Left ventricle myocardium inferior (tissue), 1 donor: ENCODE results near the gene DCAF7. TPM values are rescaled to one million over a fixed set of nuclear protein-coding genes. Genes with fewer than 3 reads are reported as not detected.
A peak's percentile ranks its signal among the peaks of the same experiment; 100 is the strongest.

Experiments
- DNase-seq: peaks from one replicate; pipeline ENCODE4 v3.0.0-alpha.2; 2020
- H3K27ac ChIP-seq: fragments of 200-600 bp; replicated peaks from 2 replicates; pipeline ENCODE4 v1.8.0; 2021
- H3K27me3 ChIP-seq: fragments of 200-600 bp; 2 replicates; pipeline ENCODE4 v1.8.0; 2021; ENCODE audit warnings: low read depth
- H3K36me3 ChIP-seq: fragments of 200-600 bp; 2 replicates; pipeline ENCODE4 v1.8.0; 2021
- H3K4me1 ChIP-seq: fragments of 200-600 bp; 2 replicates; pipeline ENCODE4 v1.8.0; 2021
- H3K4me3 ChIP-seq: fragments of 200-600 bp; 2 replicates; pipeline ENCODE4 v1.8.0; 2021; ENCODE audit warnings: mild to moderate bottlenecking, moderate library complexity
- H3K9me3 ChIP-seq: fragments of 200-600 bp; replicated peaks from 2 replicates; pipeline ENCODE4 v1.8.0; 2021
- intact Hi-C: fragments of 100-400 bp; cut with micrococcal nuclease; formaldehyde crosslinking; loops from one replicate; pipeline ENCODE4 v1.11.0; 2022
- total RNA-seq: library from RNA; stranded (reverse); fragmentation: NEBNext Ultra II Directional; extraction: Animal tissue kit (Norgen Biotek cat#: 25700); gene quantifications from one replicate; pipeline ENCODE4 v1.2.1, GENCODE V29; 2021
- TF ChIP-seq, protein P1 (sequence below): fragments of 200-600 bp; IDR thresholded peaks from 2 replicates; pipeline ENCODE4 v1.8.0; 2021; ENCODE audit warnings: antibody characterized with exemption, mild to moderate bottlenecking, borderline replicate concordance
- donor health status: DM: no; HTN: yes; CAD: no; lungs with severe emphysema.

DCAF7 gene
- total RNA-seq, 1 donor from 2014 or later = 45.7 TPM

DNA sequence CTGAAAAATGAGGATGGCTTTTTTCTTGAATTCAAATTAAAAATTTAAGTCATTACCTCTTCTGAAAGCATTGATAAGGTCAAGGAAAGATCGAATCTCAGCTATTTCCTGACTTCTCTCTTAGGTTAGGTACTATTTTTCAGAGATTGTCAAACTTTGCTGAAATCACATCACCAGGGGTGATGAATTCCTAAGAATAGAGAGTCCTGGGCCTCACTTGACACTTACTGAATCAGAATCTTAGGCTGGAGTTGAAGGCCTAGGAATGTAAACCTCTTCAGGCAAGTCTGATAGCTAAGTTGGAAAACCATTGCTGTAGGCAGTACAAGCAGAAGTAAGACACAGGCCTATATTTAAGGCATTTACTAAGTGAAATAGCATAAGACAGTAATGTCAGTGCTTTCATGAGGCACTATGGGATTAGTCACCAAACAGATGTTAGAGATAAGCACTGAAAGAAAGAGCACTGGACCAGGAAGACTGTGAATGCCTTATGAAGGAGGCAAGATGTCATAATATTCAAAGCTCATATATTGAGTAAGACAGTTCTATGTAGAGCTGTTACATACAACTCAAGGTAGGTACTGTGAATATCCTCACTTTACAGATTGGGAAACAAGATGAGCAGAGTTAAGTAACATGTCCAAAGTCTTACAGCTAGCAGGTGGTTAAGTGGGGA lies 21.5 kb downstream of the DCAF7 start:
- intact Hi-C loops = no loop called here
- H3K9me3 ChIP-seq = no peaks in the 10 kb centered on the region
- DNase-seq = no peak
- H3K4me1 ChIP-seq = peaks cover 16% of the 10 kb centered on the region
- TF ChIP-seq, protein P1, sequence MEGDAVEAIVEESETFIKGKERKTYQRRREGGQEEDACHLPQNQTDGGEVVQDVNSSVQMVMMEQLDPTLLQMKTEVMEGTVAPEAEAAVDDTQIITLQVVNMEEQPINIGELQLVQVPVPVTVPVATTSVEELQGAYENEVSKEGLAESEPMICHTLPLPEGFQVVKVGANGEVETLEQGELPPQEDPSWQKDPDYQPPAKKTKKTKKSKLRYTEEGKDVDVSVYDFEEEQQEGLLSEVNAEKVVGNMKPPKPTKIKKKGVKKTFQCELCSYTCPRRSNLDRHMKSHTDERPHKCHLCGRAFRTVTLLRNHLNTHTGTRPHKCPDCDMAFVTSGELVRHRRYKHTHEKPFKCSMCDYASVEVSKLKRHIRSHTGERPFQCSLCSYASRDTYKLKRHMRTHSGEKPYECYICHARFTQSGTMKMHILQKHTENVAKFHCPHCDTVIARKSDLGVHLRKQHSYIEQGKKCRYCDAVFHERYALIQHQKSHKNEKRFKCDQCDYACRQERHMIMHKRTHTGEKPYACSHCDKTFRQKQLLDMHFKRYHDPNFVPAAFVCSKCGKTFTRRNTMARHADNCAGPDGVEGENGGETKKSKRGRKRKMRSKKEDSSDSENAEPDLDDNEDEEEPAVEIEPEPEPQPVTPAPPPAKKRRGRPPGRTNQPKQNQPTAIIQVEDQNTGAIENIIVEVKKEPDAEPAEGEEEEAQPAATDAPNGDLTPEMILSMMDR = no peak
- H3K27ac ChIP-seq = no peak overlapping the region
- H3K27me3 ChIP-seq = no peaks in the 10 kb centered on the region
- H3K4me3 ChIP-seq = no peak overlapping the region
- H3K36me3 ChIP-seq = no peaks in the 10 kb centered on the region

- H3K27me3 ChIP-seq = no peaks in the 10 kb centered on the region
- TF ChIP-seq, protein P1 = peak; percentile 35
- peaks cover 8% of the 10 kb centered on the region for H3K4me1 ChIP-seq
- no peak overlapping the region for H3K4me3 ChIP-seq
- no peak overlapping the region for H3K27ac ChIP-seq
- H3K36me3 ChIP-seq = peaks cover 2% of the 10 kb centered on the region
- intact Hi-C loops = no loop called here
- DNase-seq = no peak
- no peaks in the 10 kb centered on the region for H3K9me3 ChIP-seq
Measured at GRCh38 chr17:63573634-63574033, 23.4 kb downstream of the DCAF7 start.

DNA sequence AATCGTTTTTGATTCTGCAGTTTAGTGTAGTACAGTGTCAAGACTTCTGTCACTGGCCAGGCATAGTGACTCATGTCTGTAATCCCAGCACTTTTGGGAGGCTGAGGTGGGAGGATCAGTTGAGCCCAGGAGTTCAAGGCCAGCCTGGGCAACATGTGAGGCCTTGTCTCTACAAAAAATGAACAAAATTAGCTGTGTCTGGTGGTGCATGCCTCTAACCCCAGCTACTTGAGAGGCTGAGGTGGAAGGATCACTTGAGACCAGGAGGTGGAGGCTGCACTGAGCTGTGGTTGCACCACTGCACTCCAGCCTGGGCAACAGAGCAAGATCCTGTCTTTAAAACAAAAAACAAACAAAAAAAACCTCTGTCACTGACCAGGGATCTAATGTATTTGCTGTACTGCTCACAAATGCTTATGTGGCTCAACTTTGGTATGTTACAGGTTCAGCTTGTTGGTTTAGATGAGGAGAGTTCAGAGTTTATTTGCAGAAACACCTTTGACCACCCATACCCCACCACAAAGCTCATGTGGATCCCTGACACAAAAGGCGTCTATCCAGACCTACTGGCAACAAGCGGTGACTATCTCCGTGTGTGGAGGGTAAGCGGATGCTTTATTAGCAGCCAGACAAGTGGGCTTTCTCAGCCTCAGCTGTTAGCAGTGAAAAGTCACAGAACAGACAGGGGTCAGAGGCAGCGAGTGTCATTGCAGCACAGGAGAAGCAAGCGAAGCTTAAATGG lies 27.9 kb downstream of the DCAF7 start:
- Histone ChIP-seq H3K4me1 (peaks cover 19% of the 10 kb centered on the region), H3K36me3 (peaks cover 48% of the 10 kb centered on the region), H3K4me3 (no peak overlapping the region), H3K9me3 (no peaks in the 10 kb centered on the region), H3K27me3 (no peaks in the 10 kb centered on the region), H3K27ac (no peak overlapping the region)
- TF ChIP-seq, protein P1 = no peak
- DNase-seq = no peak
- intact Hi-C loops = no loop called here

DNA sequence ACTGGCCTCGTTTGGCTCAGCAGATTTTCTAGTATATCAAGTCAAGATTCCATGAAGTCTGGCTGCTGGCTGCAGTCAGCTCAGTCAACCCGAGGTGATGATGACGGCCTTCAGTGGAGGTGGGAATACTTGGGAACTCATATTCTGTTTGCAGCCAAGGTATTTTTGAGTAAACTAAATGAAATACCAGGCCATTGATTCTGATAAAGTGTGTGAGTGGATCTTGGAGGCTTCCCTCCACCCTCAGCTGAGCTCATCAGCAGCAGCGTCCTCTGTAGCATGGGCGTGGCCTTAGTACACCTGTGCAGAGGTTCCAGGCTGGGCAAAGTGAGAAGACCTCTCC lies 28.5 kb downstream of the DCAF7 start:
- H3K36me3 ChIP-seq = peaks cover 53% of the 10 kb centered on the region
- DNase-seq = no peak
- H3K9me3 ChIP-seq = no peaks in the 10 kb centered on the region
- intact Hi-C loops = no loop called here
- H3K4me1 ChIP-seq = peaks cover 19% of the 10 kb centered on the region
- H3K27ac ChIP-seq = no peak overlapping the region
- TF ChIP-seq, protein P1 = no peak
- H3K4me3 ChIP-seq = no peak overlapping the region
- no peaks in the 10 kb centered on the region for H3K27me3 ChIP-seq

- TF ChIP-seq, protein P1 = no peak
- DNase-seq = no peak
- no peak overlapping the region for H3K27ac ChIP-seq
- peaks cover 62% of the 10 kb centered on the region for H3K36me3 ChIP-seq
- H3K4me3 ChIP-seq = no peak overlapping the region
- H3K4me1 ChIP-seq = peaks cover 19% of the 10 kb centered on the region
- intact Hi-C loops = no loop called here
- no peaks in the 10 kb centered on the region for H3K27me3 ChIP-seq
- no peaks in the 10 kb centered on the region for H3K9me3 ChIP-seq
Measured at GRCh38 chr17:63579633-63580032, 29.4 kb downstream of the DCAF7 start.
